Breast epithelium (tissue), 3 donors: ENCODE measurements around the gene DNAAF8.

Experiments used
- CTCF ChIP-seq, 3 donors: fragments of 450-650 bp; IDR thresholded peaks; one replicate each; pipeline ENCODE4 v1.5.1; 2016 to 2017; ENCODE audit warnings: antibody characterized with exemption in 3 of 3, mild to moderate bottlenecking in 3 of 3, moderate library complexity in 3 of 3
- POLR2A ChIP-seq: fragments of 450-650 bp; IDR thresholded peaks from one replicate; pipeline ENCODE4 v1.6.1; 2016; ENCODE audit warnings: antibody characterized with exemption, mild to moderate bottlenecking, moderate library complexity
- POLR2AphosphoS5 ChIP-seq, 3 donors: sonication (generic); formaldehyde crosslinking; IDR thresholded peaks; one replicate each; pipeline ENCODE4 v1.6.1; 2017; ENCODE audit warnings: antibody characterized with exemption in 3 of 3

- TF ChIP-seq CTCF (IDR thresholded peaks at IDR 0.05) (no peak), POLR2AphosphoS5 (IDR thresholded peaks at IDR 0.05) (no peak), POLR2A (no peak)
Measured at GRCh38 chr16:4745274-4745569, 10.9 kb downstream of the DNAAF8 start.
